HepG2 (cell line): ENCODE measurements around the gene MRPL36.

Experiments used
- BRD4 ChIP-seq: sonication (generic); formaldehyde crosslinking; IDR thresholded peaks from 2 replicates; pipeline ENCODE4 v1.4.0; 2020; ENCODE audit warnings: missing genetic modification reagents
- CHD4 ChIP-seq: fragments of 200-600 bp; sonication (generic); IDR thresholded peaks from 2 replicates; pipeline ENCODE4 v1.7.0; 2017; ENCODE audit warnings: mild to moderate bottlenecking, low read length, borderline replicate concordance
- MYC ChIP-seq: sonication (generic); formaldehyde crosslinking; IDR thresholded peaks from 2 replicates; pipeline ENCODE4 v1.9.0; 2021; ENCODE audit warnings: missing genetic modification reagents, borderline replicate concordance
- SRF ChIP-seq: IDR thresholded peaks from 2 replicates; pipeline ENCODE4 v1.6.1; 2011; ENCODE audit warnings: mild to moderate bottlenecking, low read depth, low read length, moderate library complexity
- TAF1 ChIP-seq: sonication (generic); formaldehyde crosslinking; IDR thresholded peaks from 2 replicates; pipeline ENCODE4 v1.4.0; 2020; ENCODE audit warnings: missing genetic modification reagents
- ZNF138 ChIP-seq: sonication (generic); formaldehyde crosslinking; IDR thresholded peaks from 2 replicates; pipeline ENCODE4 v1.5.0; 2020; ENCODE audit warnings: mild to moderate bottlenecking, low read depth, missing genetic modification reagents
- TF ChIP-seq, protein P1 (sequence below): sonication (generic); formaldehyde crosslinking; IDR thresholded peaks from 2 replicates; pipeline ENCODE4 v1.4.0; 2020; ENCODE audit warnings: missing genetic modification reagents
- TF ChIP-seq, protein P2 (sequence below): sonication (generic); formaldehyde crosslinking; IDR thresholded peaks from 2 replicates; pipeline ENCODE4 v1.5.1; 2020; ENCODE audit warnings: missing genetic modification reagents, mild to moderate bottlenecking, borderline replicate concordance
- TF ChIP-seq, protein P3 (sequence below): IDR thresholded peaks from 2 replicates; pipeline ENCODE4 v1.6.1; 2016; ENCODE audit warnings: low read depth

DNA sequence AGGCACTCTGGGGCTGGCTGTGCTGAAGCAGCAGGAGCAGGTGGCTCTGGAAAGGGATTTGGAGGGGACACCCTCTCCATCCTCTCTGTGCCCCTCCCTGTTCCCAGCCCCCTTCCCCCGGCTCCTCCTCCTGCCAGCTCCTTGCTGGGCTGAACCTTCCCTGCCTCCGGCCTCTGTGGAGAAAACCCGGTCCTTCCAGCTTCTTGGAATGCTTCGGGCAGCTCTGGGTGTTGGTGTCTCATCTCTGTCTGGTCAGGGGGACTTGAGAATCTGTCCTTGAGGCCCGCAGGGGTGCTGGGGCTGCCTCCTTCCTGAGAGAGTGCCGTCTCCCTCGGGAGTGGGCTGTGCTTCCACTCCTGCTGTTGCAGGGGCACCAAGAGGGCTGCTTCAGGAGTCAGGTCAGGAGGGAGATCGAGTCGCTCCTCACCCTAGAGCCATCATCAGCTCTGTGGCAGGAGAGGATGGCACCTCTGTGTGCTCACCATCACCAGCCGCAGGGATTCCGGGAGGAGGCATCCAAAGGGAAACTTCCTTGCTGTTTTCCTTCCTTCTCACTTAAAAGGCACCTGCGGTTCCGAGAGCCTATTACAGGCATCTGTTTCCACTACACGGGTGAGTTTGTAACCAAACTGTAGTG lies 32.2 kb upstream of the MRPL36 start:
- TF ChIP-seq CHD4 = no peak
- TF ChIP-seq, protein P1, sequence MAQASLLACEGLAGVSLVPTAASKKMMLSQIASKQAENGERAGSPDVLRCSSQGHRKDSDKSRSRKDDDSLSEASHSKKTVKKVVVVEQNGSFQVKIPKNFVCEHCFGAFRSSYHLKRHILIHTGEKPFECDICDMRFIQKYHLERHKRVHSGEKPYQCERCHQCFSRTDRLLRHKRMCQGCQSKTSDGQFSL (CRISPR knock-in tag) = no peak
- no peak for TF ChIP-seq TAF1 (CRISPR knock-in tag)
- TF ChIP-seq MYC (CRISPR knock-in tag) = no peak
- TF ChIP-seq, protein P2, sequence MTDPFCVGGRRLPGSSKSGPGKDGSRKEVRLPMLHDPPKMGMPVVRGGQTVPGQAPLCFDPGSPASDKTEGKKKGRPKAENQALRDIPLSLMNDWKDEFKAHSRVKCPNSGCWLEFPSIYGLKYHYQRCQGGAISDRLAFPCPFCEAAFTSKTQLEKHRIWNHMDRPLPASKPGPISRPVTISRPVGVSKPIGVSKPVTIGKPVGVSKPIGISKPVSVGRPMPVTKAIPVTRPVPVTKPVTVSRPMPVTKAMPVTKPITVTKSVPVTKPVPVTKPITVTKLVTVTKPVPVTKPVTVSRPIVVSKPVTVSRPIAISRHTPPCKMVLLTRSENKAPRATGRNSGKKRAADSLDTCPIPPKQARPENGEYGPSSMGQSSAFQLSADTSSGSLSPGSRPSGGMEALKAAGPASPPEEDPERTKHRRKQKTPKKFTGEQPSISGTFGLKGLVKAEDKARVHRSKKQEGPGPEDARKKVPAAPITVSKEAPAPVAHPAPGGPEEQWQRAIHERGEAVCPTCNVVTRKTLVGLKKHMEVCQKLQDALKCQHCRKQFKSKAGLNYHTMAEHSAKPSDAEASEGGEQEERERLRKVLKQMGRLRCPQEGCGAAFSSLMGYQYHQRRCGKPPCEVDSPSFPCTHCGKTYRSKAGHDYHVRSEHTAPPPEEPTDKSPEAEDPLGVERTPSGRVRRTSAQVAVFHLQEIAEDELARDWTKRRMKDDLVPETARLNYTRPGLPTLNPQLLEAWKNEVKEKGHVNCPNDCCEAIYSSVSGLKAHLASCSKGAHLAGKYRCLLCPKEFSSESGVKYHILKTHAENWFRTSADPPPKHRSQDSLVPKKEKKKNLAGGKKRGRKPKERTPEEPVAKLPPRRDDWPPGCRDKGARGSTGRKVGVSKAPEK = no peak
- no peak for TF ChIP-seq BRD4 (CRISPR knock-in tag)
- TF ChIP-seq SRF = no peak
- no peak for TF ChIP-seq ZNF138
- TF ChIP-seq, protein P3, sequence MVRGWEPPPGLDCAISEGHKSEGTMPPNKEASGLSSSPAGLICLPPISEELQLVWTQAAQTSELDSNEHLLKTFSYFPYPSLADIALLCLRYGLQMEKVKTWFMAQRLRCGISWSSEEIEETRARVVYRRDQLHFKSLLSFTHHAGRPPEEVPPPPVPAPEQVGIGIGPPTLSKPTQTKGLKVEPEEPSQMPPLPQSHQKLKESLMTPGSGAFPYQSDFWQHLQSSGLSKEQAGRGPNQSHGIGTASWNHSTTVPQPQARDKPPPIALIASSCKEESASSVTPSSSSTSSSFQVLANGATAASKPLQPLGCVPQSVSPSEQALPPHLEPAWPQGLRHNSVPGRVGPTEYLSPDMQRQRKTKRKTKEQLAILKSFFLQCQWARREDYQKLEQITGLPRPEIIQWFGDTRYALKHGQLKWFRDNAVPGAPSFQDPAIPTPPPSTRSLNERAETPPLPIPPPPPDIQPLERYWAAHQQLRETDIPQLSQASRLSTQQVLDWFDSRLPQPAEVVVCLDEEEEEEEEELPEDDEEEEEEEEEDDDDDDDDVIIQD (CRISPR knock-in tag) = no peak
